HG02885 (cell line): ENCODE measurements around the gene SSTR5.

Experiments
- ATAC-seq: cut with Tn5 transposase; IDR thresholded peaks from one replicate; pipeline ENCODE4 v1.9.1; 2021; ENCODE audit warnings: mild to moderate bottlenecking; ENCODE audit not compliant: unreplicated experiment, poor library complexity

The SSTR5 gene

DNA sequence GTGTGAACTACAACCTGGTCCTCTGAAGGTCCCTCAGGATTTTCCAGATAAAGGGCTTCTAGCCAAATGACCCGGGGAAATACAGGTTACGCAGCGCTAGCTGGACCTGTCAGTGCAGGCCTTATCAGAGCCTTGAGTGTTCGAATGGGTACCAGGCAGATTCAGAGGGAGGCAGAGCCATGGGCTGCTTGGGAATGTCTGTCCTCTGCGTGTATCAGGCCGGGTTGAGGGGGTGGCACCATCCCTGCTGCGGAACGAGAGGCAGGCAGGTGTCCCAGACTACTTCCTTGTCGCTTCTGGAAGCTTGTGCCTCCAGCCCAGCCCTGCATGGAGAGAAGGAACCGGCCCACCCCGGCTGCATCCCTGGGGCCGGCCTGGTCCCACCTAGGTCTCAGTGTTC, 33.6 kb upstream of the SSTR5 start:
- ATAC-seq, result no peak

DNA sequence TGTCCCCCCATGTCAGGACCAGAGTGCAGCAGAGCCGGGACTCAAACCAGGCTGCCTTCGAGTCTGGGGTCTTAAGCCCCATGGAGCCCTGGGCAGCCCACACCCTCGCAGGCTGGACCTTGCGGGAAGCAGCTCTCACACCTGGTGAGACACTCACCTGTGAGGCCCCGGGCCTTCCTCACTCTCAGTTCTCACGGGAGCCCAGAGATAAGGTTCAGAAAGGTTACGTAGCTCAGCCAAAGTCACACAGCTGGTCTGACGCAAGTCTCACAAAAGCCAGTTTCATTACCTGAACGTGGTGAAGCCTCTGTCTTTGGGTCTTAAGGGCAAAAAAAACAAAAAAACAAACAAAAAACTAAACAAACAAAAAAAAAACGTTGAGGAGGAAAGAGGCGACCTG, 32.8 kb upstream of the SSTR5 start:
- no peak for ATAC-seq

DNA sequence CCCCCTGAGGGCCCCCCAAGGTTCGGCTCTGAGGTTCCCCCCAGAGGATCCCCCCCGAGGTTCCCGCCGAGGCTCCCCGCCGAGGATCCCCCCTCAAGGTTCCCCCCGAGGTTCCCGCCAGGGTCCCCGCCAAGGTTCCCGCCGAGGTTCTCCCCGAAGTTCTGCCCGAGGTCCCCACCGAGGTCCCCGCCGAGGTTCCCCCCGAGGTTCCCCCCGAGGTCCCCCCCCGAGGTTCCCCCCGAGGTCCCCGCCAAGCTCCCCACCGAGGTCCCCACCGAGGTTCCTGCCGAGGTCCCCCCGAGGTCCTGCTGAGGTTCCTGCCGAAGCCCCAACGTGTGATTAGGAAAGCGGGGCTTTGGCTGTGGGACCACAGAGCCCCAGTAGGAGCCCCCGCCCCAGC, 32.2 kb upstream of the SSTR5 start:
- ATAC-seq, result no peak

DNA sequence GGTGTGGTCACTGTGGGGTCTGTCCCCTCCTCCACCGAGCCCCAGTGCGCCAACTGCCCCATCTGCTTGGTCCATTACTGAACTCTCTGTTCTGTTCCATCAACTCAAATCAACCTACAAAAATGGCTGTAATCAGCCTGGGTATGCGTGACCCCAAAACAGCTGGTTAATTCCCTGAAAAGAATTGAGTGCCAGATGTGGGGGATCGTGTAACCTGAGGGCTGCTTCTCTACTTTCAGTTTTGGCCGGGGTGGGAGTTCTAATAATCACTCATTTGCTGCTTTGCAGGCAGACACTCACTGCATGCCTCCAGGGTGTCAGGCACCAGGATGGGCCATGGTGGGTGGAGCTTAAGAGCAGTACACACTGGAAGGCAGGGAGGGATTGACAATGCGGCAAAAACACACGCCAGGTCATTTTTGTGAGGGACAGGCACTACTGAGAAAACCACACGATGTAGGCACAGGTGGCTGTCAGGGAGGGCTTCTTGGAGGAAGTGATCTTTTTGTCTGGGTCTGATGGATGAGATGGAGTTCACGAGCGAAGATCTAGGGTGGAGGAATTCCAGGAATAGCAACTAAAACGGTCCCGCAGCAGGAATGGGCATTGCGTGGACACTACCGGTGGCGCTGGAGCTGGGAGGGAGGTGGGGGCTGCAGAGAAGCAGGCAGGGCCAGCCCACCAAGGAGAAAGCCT, 30.4 kb upstream of the SSTR5 start:
- ATAC-seq, result no peak

DNA sequence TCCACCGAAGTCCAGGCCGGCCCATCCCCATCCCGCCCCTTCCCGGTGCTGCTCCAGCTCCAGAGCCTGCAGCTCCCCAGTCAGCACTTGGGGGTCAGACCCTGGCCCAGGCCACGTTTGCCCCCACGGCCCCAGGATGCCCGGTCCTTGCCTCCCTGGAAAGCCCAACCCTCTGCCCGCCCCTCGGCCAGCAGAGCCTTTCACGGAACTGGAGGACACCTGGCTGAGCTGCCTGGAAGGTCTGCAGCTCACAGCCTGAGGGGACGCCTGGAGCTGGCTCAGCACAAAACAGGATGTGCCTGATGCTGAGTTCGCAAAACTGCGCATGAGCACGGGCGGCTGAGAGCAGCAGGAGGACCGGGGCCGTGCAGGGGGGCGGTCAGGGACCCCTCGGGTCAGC, 29.7 kb upstream of the SSTR5 start:
- no peak for ATAC-seq

DNA sequence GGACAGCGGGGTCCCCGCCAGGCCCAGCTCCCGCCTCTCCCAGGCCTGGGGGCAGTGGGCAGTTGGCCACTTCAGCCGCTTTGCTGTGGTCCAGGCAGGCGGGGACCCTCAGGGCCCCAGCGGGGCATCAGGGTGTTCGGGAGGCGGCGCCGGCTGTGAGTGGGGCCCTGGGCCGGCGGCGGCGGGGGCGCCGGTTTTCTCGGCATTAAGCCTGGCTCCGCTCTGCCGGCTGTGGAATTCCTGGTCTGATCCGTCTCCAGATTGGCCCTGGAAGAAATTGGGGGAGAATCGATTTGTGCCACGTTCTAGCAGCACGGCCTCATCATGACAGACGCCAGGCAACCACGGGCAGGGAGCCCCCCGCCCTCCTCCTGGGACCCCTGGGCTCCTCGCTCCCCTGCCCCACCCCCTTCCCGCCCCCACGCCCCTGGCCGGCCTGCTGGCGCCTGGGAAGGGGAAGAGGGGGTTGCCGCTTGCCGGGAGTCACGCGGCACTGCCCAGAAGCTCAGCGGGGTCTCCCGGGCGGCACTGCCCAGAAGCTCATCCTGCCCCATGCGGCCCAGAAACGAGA, 28.6 kb upstream of the SSTR5 start:
- ATAC-seq, result no peak

DNA sequence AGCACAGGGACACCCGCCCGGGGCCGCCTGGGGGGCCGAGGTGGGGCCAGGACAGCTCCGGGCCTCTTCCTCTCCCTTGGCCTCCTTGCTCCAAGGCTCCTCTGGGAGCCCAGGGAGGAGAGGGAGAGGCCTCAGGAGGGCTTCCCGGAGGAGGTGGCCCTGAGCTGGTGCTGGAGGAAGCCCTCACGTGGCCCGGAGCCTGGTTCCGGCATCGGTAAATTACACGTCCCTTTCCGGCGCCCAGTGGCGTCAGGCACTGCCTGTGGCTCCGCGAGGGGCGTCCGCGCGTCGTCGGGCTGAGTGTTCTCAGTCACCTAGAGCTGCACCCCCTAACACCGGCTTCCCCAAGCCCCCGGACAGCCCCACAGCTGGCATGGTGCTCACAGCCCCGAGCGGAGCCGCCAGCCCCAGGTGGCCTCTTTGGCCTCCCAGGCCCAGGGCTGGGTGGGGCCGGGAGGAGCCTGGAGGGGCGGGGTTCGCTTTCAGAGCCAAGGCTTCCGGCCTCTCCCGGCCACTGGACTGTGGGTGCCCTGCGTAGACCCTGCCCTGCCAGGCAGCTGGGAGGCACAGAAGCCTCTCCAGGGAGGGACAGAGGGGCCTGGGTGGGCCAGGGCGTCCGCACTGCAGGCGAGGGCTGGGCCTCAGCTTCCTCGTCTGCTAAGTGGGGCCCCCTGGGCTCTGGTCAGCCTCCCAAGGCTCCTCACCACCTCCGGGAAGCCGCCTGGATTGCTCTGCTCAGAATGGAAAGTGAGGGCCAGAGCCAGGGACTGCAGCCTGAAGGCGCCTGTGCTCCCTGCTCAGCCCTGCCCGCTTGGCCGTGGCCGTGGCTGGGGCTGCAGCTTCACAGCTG, 27.9 kb upstream of the SSTR5 start:
- ATAC-seq, result no peak

DNA sequence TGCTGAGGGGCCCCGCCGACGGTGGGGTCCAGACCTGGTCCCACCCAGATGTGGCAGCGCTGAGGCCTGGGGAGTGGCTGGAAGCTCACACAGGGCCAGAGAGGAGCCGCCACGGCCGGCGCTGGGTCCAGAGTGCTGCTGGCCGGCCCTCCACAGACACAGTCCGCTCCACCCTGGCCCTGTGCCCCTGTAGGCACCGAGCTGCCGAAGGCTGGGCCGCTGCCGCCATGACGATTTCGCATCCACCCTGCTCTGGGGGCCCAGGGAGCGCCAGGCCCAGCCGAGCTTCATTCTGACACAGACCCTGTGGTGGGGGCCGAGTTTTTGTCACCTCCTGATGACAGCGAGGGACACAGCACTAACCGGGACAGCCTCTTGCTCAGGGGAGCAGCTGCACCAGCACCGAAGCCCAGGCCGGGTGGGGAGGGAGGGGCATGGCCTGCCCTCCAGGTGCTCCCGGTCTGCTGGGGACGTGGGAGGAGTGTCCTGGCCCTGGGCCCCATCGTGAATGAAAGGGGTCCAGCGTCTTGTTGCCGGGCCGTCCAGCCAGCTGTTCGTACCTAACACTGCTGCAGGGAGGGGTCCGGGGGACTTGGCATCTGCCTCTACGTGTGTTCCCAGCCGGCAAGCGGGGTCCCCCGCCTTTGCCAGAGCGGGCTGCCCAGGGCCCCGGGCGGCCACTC, 27.1 kb upstream of the SSTR5 start:
- no peak for ATAC-seq

DNA sequence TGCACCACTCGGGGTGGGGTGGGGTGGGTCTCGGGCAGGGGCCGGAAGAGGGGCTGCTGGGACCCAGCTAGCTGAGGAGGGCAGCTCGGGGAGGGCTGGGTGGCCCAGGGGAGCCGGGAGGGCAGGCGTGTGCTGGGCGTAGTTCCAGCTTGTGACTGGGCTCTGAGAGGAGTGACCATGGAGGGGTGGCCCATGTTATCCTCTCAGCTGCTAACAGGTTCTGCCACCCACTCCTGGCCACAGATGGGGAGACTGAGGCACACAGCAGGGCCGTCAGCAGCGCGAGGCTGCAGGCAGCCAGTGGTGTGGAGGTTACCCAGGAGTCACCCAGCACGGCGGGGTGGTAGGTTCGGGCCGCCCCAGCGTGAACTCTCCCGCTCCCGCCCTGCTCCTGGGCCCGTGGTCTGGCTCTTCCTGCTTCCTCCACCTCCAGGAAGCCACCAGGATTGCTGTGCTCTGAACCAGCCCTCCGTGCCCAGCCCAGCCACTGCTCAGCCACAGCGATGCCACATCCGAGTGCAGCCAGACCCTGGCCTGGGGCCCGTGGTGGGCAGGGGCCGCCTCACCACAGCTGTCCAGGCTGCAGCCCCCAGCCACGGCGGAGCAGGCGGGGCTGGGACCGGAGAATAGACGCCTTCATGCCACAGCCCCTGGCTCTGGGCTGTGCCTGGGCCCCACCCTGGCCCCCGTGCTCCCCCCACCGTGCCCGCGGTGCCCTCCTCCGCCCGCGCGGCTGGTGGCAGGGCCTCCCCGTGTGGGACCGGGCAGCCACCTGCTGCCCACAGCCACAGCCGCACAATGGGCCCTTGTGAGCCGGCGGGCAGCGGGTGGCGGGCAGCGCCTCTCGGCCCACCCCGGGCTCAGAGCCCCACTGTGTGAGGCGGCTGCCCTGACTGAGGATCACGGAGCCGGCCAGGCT, 26.3 kb upstream of the SSTR5 start:
- ATAC-seq, result no peak

DNA sequence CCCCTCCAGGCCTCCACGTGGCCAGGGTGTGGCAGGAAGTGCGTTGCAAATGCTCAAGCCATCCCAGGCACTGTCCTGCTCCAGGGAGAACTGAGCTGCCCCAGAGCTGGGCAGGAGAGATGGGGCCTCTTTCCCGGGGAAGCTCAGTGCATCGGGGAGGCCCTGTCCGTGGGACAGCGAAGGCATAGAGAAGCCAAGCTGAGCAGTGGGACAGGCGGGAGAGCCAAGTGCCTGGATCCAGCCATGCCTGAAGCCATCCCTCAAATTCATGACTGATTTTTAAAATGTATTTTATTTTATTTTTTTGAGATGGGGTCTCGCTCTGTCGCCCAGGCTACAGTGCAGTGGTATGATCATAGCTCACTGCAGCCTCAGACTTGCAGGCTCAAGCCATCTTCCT, 25.4 kb upstream of the SSTR5 start:
- no peak for ATAC-seq

DNA sequence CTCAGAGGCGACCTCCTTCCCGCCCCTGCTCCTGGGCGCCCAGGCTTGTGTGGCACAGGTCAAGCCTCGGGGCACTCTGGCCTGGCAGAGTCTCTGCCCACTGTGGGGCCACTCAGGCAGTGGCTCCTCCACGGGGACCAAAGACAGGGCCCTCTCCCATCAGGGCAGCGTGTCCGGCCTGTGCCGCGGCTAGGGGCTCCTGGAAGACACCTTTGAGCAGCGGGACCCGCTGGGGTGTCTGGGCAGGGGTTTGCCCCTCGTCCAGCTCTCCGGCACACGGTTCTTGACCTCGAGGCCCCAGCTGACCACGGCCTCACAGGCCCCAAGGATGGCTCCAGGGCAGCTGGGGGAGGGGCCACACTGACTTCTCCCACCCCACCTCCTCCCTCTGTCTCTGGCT, 24.7 kb upstream of the SSTR5 start:
- no peak for ATAC-seq

DNA sequence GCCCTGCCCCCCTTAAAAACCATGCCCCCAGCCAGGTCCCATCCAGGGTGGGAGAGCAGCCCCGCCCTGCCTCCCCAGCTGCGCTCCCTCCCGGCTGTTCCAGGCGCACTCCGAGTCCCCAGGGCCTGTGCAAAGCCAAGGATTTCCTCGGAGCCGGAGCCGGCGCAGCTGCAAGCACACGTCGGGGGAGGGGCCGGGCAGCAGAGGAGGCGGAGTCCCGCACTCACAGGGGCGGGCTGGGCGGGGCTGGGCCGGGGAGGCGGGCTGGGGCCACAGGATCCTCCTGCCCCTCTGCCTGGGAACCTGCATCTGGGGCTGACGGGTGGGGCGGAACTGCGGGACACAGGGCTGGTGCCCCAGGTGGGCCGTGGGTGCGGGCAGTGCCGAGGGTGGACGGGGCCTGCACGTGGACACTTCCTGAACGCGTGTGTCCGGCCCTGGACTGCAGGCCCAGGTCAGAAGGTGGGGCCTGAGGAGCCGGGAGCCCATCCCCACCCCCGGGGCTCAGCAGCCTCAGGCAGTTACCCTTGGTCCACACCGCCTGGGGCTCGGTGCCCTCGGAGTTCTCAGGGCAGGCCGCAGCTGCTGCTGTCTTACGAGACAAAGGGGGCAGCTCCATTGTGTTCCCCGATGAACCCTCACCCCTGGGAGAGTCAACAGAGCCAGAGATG, 24.0 kb upstream of the SSTR5 start:
- ATAC-seq, result no peak

DNA sequence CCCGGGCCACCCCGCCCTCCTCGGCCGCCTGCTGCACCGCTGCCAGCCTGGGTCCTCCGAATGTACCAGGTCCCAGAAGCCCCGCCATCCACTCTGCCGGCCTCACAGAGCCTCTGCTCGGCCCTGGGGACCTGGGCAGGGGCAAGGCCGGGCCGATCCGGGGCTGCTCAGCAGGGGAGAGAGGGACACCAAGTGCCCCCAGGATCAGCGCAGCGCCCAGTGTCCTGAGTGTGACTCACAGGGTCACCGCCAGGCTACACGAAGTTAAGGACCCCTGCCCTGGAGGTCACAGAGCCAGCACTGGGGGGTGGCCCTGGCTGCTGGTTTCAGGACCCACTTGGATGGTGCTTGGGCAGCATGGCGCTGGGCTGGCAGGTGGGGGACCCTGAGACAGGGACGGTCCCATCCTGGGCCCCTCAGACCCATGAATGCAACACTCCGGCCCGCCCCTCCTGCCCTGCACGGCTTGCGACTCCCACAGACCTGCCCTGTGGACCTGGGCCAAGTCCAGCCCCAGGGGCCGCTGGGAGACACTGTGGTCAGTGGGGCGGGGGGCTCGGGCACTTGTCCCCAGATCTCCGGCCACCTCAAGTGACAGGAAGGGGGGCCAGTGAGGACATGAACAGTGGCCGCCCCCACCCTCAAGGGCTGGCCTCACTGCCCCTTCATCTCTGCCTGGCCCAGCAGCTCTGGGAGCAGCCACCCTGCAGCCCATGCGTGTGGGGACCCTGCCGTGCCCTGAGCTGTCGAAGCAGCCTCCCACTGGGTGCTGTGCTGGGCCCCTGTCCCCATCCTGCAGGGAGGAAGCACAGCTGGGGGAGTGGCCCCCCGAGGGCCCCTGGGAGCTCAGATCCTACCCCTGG, 23.2 kb upstream of the SSTR5 start:
- no peak for ATAC-seq

DNA sequence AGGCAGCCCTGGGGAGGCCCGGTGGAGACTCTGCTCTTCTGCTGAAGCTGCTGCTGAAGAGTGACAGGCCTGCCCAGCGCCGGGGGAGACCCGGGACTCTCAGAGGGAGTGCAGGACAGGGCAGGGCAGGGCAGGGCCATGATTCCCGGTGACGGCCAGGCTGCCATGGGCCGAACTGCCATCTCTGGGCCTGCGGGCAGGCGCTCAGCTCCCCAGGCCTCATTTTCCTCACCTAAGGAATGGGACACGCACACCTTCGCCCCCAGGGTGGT, 22.6 kb upstream of the SSTR5 start:
- no peak for ATAC-seq

DNA sequence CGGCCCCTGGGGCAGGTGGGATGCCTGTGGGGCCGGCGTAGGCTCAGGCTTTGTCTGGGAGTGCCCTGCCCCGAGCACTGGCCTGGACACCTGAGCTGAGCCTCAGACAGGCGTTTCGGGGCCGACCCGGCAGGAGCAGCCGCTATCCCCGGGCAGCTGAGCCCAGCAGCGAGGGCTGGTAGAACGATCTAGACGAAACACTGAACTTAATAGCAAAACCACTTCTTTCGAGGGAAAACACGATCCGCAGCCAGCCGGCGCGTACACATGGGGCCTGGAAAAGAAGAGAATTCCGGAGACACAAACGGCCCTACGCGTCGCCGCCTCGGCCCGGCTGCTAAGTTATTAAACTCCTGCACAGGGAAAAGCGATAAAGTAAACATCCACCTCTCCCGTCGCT, 22.0 kb upstream of the SSTR5 start:
- ATAC-seq, result no peak

DNA sequence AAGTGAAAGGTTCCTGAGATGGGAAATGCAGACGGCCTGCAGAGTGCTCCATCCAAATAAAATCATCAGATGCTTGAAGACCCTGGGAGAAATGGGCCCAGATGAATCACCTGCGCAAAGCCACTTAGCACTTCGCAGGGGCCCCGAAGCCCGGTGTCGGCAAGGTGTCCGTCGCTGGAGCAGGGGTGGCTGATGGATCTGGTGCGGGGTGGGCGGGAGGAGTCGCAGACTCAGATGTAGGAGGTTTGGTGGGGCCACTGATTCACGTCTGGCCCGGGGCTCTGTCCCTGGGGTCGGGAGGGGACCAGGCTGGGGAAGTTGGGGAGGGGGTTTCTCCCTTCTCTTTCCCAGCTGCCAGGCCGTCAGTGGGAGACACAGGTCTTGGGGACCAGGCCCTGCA, 21.6 kb upstream of the SSTR5 start:
- ATAC-seq, result no peak

DNA sequence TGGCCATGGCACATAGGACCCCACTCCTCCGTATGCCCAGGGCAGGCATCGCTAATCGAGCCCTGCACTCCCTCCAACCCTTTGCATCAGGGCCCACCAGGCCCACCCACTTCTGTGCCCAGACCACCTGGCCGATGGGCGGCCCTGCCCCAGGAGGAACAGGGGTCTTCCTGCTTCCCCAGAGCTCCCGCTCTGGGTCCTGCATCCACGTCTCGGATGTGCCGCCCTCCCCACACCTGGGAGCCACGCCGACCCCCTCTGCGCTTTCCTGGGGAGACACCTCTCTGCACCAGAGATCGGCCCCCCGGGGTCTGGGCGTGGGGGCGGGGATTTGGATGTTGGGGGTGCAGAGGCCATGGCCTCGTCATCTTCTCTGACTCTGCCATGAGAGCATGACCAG, 21.1 kb upstream of the SSTR5 start:
- no peak for ATAC-seq

DNA sequence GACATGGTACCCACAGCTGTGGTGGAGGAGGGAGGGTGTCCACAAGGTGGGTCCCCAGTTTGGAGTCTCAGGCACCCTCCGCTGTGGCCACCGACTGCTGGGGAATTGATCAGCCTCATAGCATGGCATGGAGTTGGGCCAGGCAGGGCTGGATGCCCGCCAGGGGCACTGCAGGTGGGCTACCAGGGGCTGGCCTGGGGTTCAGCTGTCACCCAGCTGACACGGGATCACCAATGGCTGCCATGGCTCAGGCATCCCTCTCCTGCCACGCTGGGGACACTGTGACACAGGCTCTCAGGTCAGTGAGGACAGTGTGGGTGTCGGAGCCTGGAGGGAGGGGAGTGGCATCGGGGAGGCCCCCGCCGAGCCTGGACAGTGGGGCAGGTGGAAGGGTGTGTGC, 19.8 kb upstream of the SSTR5 start:
- ATAC-seq, result no peak

DNA sequence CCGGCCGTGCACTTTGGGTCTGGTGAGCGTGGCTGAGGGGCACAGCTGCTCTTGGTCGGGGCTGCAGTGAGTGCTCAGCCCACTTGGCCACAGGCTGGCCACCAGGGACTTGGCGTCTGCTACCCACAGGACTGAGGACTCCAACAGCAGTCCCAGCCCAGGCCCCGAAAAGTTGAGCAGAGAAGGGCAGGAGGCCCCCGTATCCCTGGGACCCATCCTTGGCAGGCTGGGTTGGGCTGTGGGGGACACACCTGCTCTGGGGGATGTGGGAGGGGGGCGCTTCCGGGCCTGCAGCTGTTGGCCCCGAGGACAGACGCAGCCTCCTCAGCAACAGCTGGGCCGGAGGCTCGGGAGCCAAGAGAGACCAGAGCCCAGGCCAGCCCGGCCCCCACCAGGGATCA, 19.4 kb upstream of the SSTR5 start:
- no peak for ATAC-seq
